Trophoblast cell (in vitro differentiated cells and primary cell): ENCODE data around the gene CSNK1A1L.

ENCODE experiments used
- DNase-seq, 2 donors: peaks; one replicate each; pipeline ENCODE4 v3.0.0-alpha.2; 2016
- H2AFZ ChIP-seq: 2 replicates; pipeline ENCODE4 v1.6.1; 2013; ENCODE audit warnings: low read length, moderate library complexity, mild to moderate bottlenecking; ENCODE audit not compliant: insufficient read depth, poor library complexity
- H2AK5ac ChIP-seq: 2 replicates; pipeline ENCODE4 v1.6.1; 2013; ENCODE audit warnings: mild to moderate bottlenecking, low read length
- H2BK120ac ChIP-seq: 2 replicates; pipeline ENCODE4 v1.6.1; 2013; ENCODE audit warnings: low read length, mild to moderate bottlenecking, moderate library complexity; ENCODE audit not compliant: insufficient read depth, poor library complexity
- H2BK12ac ChIP-seq: 2 replicates; pipeline ENCODE4 v1.6.1; 2013; ENCODE audit warnings: mild to moderate bottlenecking, low read length, moderate library complexity
- H2BK5ac ChIP-seq: 2 replicates; pipeline ENCODE4 v1.6.1; 2013; ENCODE audit warnings: low read length, low read depth, moderate library complexity, mild to moderate bottlenecking; ENCODE audit not compliant: poor library complexity
- H3K14ac ChIP-seq: 2 replicates; pipeline ENCODE4 v1.6.1; 2013; ENCODE audit warnings: mild to moderate bottlenecking, low read length
- H3K18ac ChIP-seq: 2 replicates; pipeline ENCODE4 v1.6.1; 2013; ENCODE audit warnings: mild to moderate bottlenecking, low read length
- H3K23ac ChIP-seq: 2 replicates; pipeline ENCODE4 v1.6.1; 2013; ENCODE audit warnings: low read length
- H3K27ac ChIP-seq: 2 replicates; pipeline ENCODE4 v1.5.1; 2013; ENCODE audit warnings: low read depth, mild to moderate bottlenecking, inconsistent platforms, low read length, moderate library complexity
- H3K27me3 ChIP-seq: 2 replicates; pipeline ENCODE4 v1.6.1; 2013; ENCODE audit warnings: inconsistent platforms, mild to moderate bottlenecking, low read length, moderate library complexity; ENCODE audit not compliant: insufficient read depth
- H3K36me3 ChIP-seq, 2 experiments: 1 replicate in 1 of 2; 2 replicates in 1 of 2; pipeline ENCODE4 v1.6.1; 2013; ENCODE audit warnings: low read length in 2 of 2, mild to moderate bottlenecking in 2 of 2, moderate library complexity in 1 of 2; ENCODE audit not compliant: insufficient read depth in 2 of 2, control insufficient read depth in 1 of 2
- H3K4ac ChIP-seq: 2 replicates; pipeline ENCODE4 v1.6.1; 2013; ENCODE audit warnings: low read depth, mild to moderate bottlenecking, low read length, moderate library complexity
- H3K4me1 ChIP-seq, 2 experiments: 1 replicate in 1 of 2; 2 replicates in 1 of 2; pipeline ENCODE4 v1.6.1; 2013; ENCODE audit warnings: low read length in 2 of 2, mild to moderate bottlenecking in 2 of 2, moderate library complexity in 1 of 2; ENCODE audit not compliant: insufficient read depth in 2 of 2, control insufficient read depth in 1 of 2
- H3K4me2 ChIP-seq: 2 replicates; pipeline ENCODE4 v1.6.1; 2013; ENCODE audit warnings: inconsistent platforms, mild to moderate bottlenecking, low read length, moderate library complexity
- H3K4me3 ChIP-seq: 2 replicates; pipeline ENCODE4 v1.5.1; 2013; ENCODE audit warnings: mild to moderate bottlenecking, low read depth, low read length, inconsistent platforms
- H3K79me1 ChIP-seq: one replicate; pipeline ENCODE4 v1.6.1; 2013; ENCODE audit warnings: low read length
- H3K79me2 ChIP-seq: 2 replicates; pipeline ENCODE4 v1.6.1; 2013; ENCODE audit warnings: low read length, mild to moderate bottlenecking; ENCODE audit not compliant: control insufficient read depth, insufficient read depth, poor library complexity
- H3K9ac ChIP-seq: 2 replicates; pipeline ENCODE4 v1.6.1; 2013; ENCODE audit warnings: mild to moderate bottlenecking, low read length
- H3K9me3 ChIP-seq: 2 replicates; pipeline ENCODE4 v1.6.1; 2013; ENCODE audit warnings: low read depth, mild to moderate bottlenecking, control low read depth, inconsistent platforms, low read length; ENCODE audit not compliant: insufficient read depth
- H4K12ac ChIP-seq: 2 replicates; pipeline ENCODE4 v1.6.1; 2013; ENCODE audit warnings: low read depth, mild to moderate bottlenecking, low read length, moderate library complexity
- H4K8ac ChIP-seq: 2 replicates; pipeline ENCODE4 v1.6.1; 2013; ENCODE audit warnings: low read depth, mild to moderate bottlenecking, low read length, moderate library complexity
- H4K91ac ChIP-seq: one replicate; pipeline ENCODE4 v1.6.1; 2013; ENCODE audit warnings: low read depth, mild to moderate bottlenecking, low read length, moderate library complexity
- WGBS: extraction: QIAGEN DNeasy Blood & Tissue Kit; methylation state at CpG from one replicate; pipeline ENCODE4 v1.1.7; 2013; ENCODE audit warnings: missing lambda C conversion rate; ENCODE audit not compliant: insufficient read length, insufficient coverage; ENCODE audit errors: extremely low coverage; 5-methylcytosine and 5-hydroxymethylcytosine counted together

Gene CSNK1A1L

DNA sequence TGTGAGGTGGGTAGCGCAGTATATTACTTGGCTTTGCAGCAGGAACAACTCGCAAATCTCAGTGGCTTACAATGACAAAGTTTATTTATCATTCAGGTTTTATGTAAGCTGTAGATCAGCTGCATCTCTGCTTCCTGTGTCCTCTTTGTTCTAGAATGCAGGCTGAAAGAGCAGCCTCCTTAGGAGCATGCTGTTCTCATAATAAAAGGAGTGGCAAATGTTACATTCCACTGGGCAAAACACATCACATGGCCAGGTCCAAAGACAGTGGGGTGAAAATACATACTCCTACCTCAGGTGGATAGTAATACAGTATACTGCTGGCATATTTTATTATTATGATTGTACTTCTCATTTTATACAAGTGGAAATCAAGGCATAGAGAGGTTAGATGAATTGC is 1.2 kb upstream of the CSNK1A1L start:
- H3K79me2 ChIP-seq, result no peaks in the 10 kb centered on the region
- H4K91ac ChIP-seq, result no peak overlapping the region
- no peak overlapping the region for H3K18ac ChIP-seq
- H3K4ac ChIP-seq, result no peak overlapping the region
- no peak overlapping the region for H3K27ac ChIP-seq
- no peak overlapping the region for H3K14ac ChIP-seq
- no peak overlapping the region for H3K4me2 ChIP-seq
- peaks cover 0 to 2% of the 10 kb centered on the region in 2 experiments for H3K4me1 ChIP-seq
- H3K4me3 ChIP-seq, result no peak overlapping the region
- no peak overlapping the region for H3K23ac ChIP-seq
- no peak overlapping the region for H2AK5ac ChIP-seq
- H4K12ac ChIP-seq, result no peak overlapping the region
- H4K8ac ChIP-seq, result no peak overlapping the region
- no peaks in the 10 kb centered on the region for H3K79me1 ChIP-seq
- H3K36me3 ChIP-seq, result no peaks in the 10 kb centered on the region
- H2BK5ac ChIP-seq, result no peak overlapping the region
- no peaks in the 10 kb centered on the region for H3K27me3 ChIP-seq
- no peak for DNase-seq
- H2AFZ ChIP-seq, result no peak overlapping the region
- peaks cover 2% of the 10 kb centered on the region for H3K9me3 ChIP-seq
- H3K9ac ChIP-seq, result no peak overlapping the region
- no peak overlapping the region for H2BK12ac ChIP-seq
- H2BK120ac ChIP-seq, result no peak overlapping the region
- WGBS, result no CpG with 5 or more reads among the region's 2 CpGs

DNA sequence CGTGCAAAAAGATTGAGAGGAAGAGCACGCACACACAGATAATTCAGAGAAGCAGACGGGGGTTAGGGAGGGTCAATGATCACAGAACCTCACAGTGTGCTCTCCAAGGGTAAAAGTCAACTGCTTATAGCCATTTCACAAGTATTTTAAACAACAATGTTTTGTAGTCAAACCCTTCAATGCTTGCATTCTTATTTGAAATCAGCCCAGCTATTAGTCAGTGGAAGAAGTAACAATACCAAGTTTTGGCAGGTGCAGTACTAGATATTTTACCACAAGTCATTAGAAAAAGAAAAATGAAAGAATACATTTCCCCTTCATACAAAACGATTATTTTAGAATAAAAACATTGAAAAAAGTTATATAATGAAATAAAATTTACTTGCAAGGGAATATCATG is 2.6 kb downstream of the CSNK1A1L start:
- H3K4ac ChIP-seq, result no peak overlapping the region
- H3K18ac ChIP-seq, result no peak overlapping the region

GRCh38 chr13:37101201-37101600 is 4.3 kb downstream of the CSNK1A1L start:
- no peak overlapping the region for H3K4ac ChIP-seq
- no peaks in the 10 kb centered on the region for H3K79me2 ChIP-seq
- no CpG with 5 or more reads among the region's 1 CpG for WGBS
- no peak overlapping the region for H3K4me3 ChIP-seq
- H4K91ac ChIP-seq, result no peak overlapping the region
- H3K27me3 ChIP-seq, result no peaks in the 10 kb centered on the region
- H3K23ac ChIP-seq, result no peak overlapping the region
- no peaks in the 10 kb centered on the region for H3K4me1 ChIP-seq
- H3K9ac ChIP-seq, result no peak overlapping the region
- no peak for DNase-seq
- no peak overlapping the region for H2BK12ac ChIP-seq
- H2AFZ ChIP-seq, result no peak overlapping the region
- no peak overlapping the region for H4K8ac ChIP-seq
- H3K14ac ChIP-seq, result no peak overlapping the region
- peaks cover 4% of the 10 kb centered on the region for H3K9me3 ChIP-seq
- no peak overlapping the region for H2BK120ac ChIP-seq
- H2AK5ac ChIP-seq, result no peak overlapping the region
- no peak overlapping the region for H2BK5ac ChIP-seq
- no peak overlapping the region for H4K12ac ChIP-seq
- no peak overlapping the region for H3K18ac ChIP-seq
- no peak overlapping the region for H3K27ac ChIP-seq
- H3K36me3 ChIP-seq, result no peaks in the 10 kb centered on the region
- no peak overlapping the region for H3K4me2 ChIP-seq
- H3K79me1 ChIP-seq, result no peaks in the 10 kb centered on the region

More for the DNA sequence above, 2.6 kb downstream of the CSNK1A1L start:
- H3K14ac ChIP-seq, result no peak overlapping the region
- H4K91ac ChIP-seq, result no peak overlapping the region
- no peak for DNase-seq
- no peak overlapping the region for H3K27ac ChIP-seq
- H4K8ac ChIP-seq, result no peak overlapping the region
- H3K79me1 ChIP-seq, result no peaks in the 10 kb centered on the region
- H3K23ac ChIP-seq, result no peak overlapping the region
- H2BK5ac ChIP-seq, result no peak overlapping the region
- H3K4me2 ChIP-seq, result no peak overlapping the region
- no peak overlapping the region for H4K12ac ChIP-seq
- no peak overlapping the region for H2AFZ ChIP-seq
- no CpG with 5 or more reads among the region's 4 CpGs for WGBS
- no peak overlapping the region for H3K9ac ChIP-seq
- H3K4me3 ChIP-seq, result no peak overlapping the region
- H3K36me3 ChIP-seq, result no peaks in the 10 kb centered on the region
- no peak overlapping the region for H2BK120ac ChIP-seq
- no peaks in the 10 kb centered on the region for H3K79me2 ChIP-seq
- no peaks in the 10 kb centered on the region for H3K27me3 ChIP-seq
- no peaks in the 10 kb centered on the region for H3K4me1 ChIP-seq
- H2AK5ac ChIP-seq, result no peak overlapping the region
- H2BK12ac ChIP-seq, result no peak overlapping the region
- H3K9me3 ChIP-seq, result peaks cover 4% of the 10 kb centered on the region

DNA sequence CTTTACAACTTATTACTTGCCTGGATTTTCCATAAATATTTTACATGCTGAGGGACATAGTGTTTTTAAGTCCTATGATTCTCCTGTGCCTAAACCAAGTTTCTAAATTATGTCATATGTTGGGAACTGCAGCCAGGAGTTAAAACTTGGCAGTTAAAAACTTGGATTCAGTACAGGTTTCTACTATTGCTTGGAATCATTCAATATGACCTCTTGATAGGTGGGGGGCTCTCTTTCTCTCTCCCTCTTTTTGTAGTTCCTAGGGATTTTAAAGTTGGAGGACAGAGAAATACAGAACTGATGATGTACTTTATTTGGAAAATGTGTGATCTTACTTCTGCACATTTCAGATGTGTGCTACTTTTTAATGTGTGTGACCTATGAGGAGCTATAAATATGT is 4.7 kb downstream of the CSNK1A1L start:
- Histone ChIP-seq H3K4me3 (no peak overlapping the region), H3K27ac (no peak overlapping the region), H3K27me3 (no peaks in the 10 kb centered on the region), H2BK12ac (no peak overlapping the region), H2AK5ac (no peak overlapping the region), H4K12ac (no peak overlapping the region), H3K9me3 (peaks cover 4% of the 10 kb centered on the region), H3K4me2 (no peak overlapping the region), H3K79me1 (no peaks in the 10 kb centered on the region), H2BK120ac (no peak overlapping the region), H2AFZ (no peak overlapping the region), H4K91ac (no peak overlapping the region), H4K8ac (no peak overlapping the region), H3K9ac (no peak overlapping the region), H3K4me1 (no peaks in the 10 kb centered on the region), H2BK5ac (no peak overlapping the region), H3K14ac (no peak overlapping the region), H3K23ac (no peak overlapping the region), H3K4ac (no peak overlapping the region), H3K18ac (no peak overlapping the region), H3K36me3 (no peaks in the 10 kb centered on the region), H3K79me2 (no peaks in the 10 kb centered on the region)
- DNase-seq, result no peak
